ENCODE measurements around the gene NPW. TPM values are rescaled to one million over a fixed set of nuclear protein-coding genes. Genes with fewer than 3 reads are reported as not detected.

The NPW gene
- total and polyA plus RNA-seq, 2 donors (not counting 3 experiments of a cell fraction or from before 2014, with no cell fraction given) = 0.84 to 3.3 TPM

- dilution Hi-C loops (cut with MboI; ENCODE audit: extremely low pct_ligation_motif_present, low sequenced_read_pairs) = loop anchor here (25.0 kb wide), 1 partner anchor 122 kb away; the partner anchor contains the start of gene TRAF7
- FAIRE-seq = no peak
- intact Hi-C loops (cut with micrococcal nuclease) = no loop called here
- ChIA-PET POLR2A (interaction anchor here (1.0 kb wide), 1 partner anchor 115 kb away, joined by 3 read pairs; the partner anchor contains the start of gene TRAF7), CTCF (interaction anchor here (0.9 to 1.2 kb wide), 3 partner anchors 17 to 100 kb away, joined by 3 to 5 read pairs (median 3); no protein-coding TSS in a partner anchor)
- Histone ChIP-seq H3K9me3 (replicated peaks; ENCODE audit: control insufficient read depth, insufficient read depth, low read length) (no peaks in the 10 kb centered on the region), H3K79me2 (ENCODE audit: control insufficient read depth, insufficient read depth, low read length) (no peaks in the 10 kb centered on the region), H3K27ac (ENCODE audit: insufficient read depth, low read depth, low read length) (no peak overlapping the region), H3K27me3 (ENCODE audit: control insufficient read depth in 2 of 2, insufficient read depth in 2 of 2, low read length in 2 of 2) (no peaks in the 10 kb centered on the region), H3K4me2 (ENCODE audit: insufficient read depth, low read length) (no peak overlapping the region), H4K20me1 (replicated peaks; ENCODE audit: control insufficient read depth, extremely low read depth, insufficient read depth, low read length) (no peaks in the 10 kb centered on the region), H3K4me3 (replicated peaks in 1 of 3; ENCODE audit: insufficient read depth in 1 of 3, low read depth in 1 of 3, low read length in 3 of 3) (no peak overlapping the region), H3K9me1 (replicated peaks; ENCODE audit: control insufficient read depth, extremely low read depth, insufficient read depth, low read length) (no peaks in the 10 kb centered on the region), H3K4me1 (ENCODE audit: control insufficient read depth, extremely low read depth, insufficient read depth, low read length) (peaks cover 29% of the 10 kb centered on the region), H3K9ac (replicated peaks; ENCODE audit: extremely low read depth, insufficient read depth, low read length) (no peak overlapping the region), H3K36me3 (ENCODE audit: control insufficient read depth in 2 of 2, extremely low read depth in 1 of 2, insufficient read depth in 2 of 2, low read length in 2 of 2) (peaks cover 0 to 10% of the 10 kb centered on the region in 2 experiments), H2AFZ (ENCODE audit: low read depth, low read length) (no peak overlapping the region)
- no TSS peak for BruUV-seq (replicated peaks)
- peak; percentile 11 for TF ChIP-seq POLR2AphosphoS5 (IDR thresholded peaks at IDR 0.05; ENCODE audit: insufficient read depth, low read depth, low read length)
- TF ChIP-seq JUN (IDR thresholded peaks at IDR 0.05; ENCODE audit: borderline replicate concordance, insufficient read depth, insufficient read length, low read depth) = no peak
- no peak for TF ChIP-seq MYC (IDR thresholded peaks at IDR 0.05; ENCODE audit: low read depth, low read length)
- no peak for TF ChIP-seq CTCF (IDR thresholded peaks at IDR 0.05; ENCODE audit: extremely low read depth in 1 of 2, insufficient read depth in 1 of 2, low read depth in 1 of 2, low read length in 2 of 2)
- no peak for TF ChIP-seq EZH2 (IDR thresholded peaks at IDR 0.05; ENCODE audit: borderline replicate concordance, low read depth, low read length, severe bottlenecking)
- DNase-seq (ENCODE audit: low read depth, low spot score) = no peak
These were observed 20.6 kb downstream of the NPW start for GRCh38 chr16:2040041-2040786.
